Epidermal melanocyte (primary cell): ENCODE results near the gene CFAP97.
"Not testable (repeated sequence)": the region's sequence is repeated elsewhere in the genome, so short reads cannot be mapped to it uniquely, and the experiment has no call there.

Source experiments
- DNase-seq: peaks from one replicate; pipeline ENCODE4 v3.0.0; 2011; ENCODE audit warnings: low spot score; ENCODE audit not compliant: insufficient read length

CFAP97 gene

GRCh38 chr4:185222598-185222997, 18.8 kb upstream of the CFAP97 start:
- no peak for DNase-seq

DNA sequence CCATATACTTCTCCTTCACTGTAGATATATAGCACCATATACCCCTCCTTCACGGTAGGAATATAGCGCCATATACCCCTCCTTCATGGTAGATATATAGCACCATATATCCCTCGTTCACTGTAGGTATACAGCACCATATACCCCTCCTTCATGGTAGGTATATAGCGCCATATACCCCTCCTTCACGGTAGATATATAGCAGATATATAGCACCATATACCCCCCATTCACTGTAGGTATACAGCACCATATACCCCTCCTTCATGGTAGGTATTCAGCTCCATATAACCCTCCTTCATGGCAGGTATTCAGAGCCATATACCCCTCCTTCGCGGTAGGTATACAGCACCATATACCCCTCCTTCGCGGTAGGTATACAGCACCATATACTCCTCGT, 18.1 kb upstream of the CFAP97 start:
- DNase-seq, result no peak

DNA sequence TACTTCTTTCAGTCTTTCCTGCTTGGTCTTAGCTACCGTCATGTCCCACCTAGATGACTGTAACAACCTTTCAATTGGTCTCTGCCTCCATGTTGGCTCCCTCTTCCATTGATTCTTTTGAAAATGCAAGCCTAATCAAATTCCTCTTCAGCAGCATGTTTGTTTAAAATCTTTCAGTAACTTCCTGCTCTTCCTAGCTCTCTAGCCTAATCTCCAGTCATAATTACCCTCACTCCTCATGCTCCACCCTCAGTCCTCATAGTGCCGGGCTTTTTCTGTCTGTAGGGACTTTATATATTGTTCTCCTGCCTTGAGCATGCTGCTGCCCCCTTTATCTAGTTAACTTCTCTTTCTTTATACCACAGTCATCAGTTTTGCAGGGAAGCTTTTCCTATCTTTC, 17.7 kb upstream of the CFAP97 start:
- no peak for DNase-seq

- DNase-seq, result no peak
Measured at GRCh38 chr4:185219551-185220344, 15.9 kb upstream of the CFAP97 start.

DNA sequence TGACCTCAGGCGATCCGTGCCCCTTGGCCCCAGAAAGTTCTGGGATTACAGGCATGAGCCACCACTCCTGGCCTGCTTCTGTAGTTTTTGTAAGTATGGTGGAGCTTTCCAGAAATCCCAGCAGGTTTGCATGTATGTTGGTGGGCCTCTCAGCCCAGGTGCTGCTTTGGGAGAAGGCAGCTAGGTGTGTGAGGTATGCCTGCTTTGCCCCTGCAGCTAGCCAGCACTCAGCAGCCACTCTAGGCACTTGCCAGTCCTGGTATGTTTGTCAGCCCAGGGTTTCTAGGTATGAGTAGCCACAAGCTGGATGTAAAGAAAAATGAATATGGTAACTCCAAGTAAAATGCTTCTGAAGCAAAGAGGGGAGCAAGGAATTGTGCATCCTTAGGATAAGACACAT, 14.5 kb upstream of the CFAP97 start:
- no peak for DNase-seq

DNA sequence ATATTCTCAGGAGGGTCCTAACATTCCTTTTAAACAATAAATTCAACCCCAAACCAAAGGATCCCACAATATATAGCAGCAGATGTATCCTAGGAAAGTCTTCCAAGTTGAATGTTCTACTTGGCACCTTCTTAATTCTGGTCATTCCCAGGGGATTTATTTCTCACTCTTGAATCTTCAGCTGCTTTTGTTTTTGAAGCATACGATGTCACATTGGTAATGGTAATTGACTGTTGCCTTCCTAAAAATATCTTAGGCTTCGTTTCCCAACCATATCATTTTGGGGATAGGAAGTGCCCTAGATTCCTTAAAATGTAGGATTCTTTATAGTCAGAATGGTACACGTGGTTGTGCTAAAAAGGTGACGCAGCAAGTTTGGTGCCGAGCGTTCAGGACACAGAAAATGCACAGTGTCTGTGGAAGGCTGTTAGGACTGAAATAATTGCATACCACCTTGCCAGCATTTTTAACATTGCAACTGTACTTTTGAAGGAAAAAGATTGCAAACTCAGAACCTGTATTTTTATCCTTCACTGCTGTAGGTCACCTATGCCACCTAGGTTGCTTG, 13.7 kb upstream of the CFAP97 start:
- no peak for DNase-seq

DNA sequence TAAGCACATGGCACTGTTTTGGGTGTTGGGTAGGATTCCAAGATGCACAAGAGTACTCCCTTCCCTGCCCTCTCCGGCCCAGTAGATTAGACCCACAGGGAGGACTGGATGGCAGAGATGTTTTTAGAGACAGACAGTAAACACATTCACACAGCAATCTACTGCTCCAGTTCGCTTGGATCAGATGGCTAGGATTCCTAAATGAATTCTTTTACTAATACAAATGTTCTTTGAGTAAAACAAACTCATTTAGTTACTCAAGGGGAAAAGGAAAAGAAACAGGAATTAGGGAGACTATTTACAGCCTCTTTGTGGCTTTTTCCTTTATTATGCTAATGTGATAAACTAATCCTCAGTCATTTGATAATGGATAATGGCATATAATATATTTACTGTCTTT, 11.5 kb upstream of the CFAP97 start:
- peak; percentile 61 for DNase-seq

DNA sequence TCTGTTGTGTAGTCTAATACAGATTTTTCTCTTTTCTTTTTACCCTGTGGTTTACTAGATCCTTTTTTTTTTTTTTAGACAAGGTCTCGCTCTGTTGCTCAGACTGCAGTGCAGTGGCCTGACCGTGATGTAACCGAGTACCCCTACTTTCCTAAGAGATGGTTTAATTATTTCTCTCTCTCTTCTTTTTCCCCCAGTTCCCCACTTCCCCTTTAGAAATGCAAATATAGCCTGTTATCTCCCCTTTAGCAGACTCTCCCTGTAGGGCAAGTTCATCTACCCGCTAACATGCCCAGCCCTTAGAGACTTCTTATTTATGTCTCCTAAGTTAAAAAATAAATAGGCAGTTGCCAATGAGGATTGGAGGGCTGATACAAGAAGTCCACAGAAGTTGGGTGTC, 10.1 kb upstream of the CFAP97 start:
- DNase-seq, result no peak

GRCh38 chr4:185212581-185212980, 8.8 kb upstream of the CFAP97 start:
- DNase-seq, result no peak

DNA sequence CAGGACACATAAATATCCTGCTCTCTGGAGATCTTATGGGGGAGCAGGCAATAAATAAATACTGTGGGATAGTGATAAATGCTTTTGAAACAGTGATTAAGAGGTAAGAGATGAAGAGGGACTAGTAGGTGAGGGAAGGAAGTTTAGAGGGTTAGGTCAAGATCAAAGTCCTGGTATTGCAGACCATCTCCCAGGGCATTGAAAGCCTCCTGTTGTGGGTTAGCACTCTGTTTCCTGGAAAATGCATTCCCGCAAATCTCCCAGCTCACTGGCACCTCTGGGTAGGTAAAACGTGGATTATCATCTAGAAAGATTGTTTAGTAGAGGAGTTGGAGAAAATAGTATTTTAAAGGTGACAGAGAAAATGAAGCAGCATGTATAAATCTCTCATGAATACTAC, 7.8 kb upstream of the CFAP97 start:
- DNase-seq, result no peak

DNA sequence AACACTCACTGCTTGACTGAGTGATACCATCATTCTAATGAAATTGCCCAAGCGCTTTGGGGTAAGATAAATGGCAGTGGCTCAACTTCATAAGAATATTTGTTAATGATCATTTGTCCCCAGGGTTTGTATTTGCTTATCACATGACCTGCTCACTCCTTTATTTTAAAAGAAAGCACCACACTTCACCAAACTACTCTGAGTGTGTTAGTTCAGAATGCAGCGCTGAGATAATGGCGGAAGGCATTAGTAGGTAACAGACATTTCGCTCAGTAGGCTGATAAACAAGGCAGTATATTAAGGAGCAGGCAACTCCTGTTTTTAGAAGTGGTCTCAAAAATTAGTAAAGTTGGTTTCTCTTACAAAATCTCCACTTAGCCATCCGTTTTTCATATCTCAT, 7.2 kb upstream of the CFAP97 start:
- no peak for DNase-seq

GRCh38 chr4:185210102-185210981, 6.5 kb upstream of the CFAP97 start:
- DNase-seq, result peak; percentile 24

GRCh38 chr4:185209852-185210101, 6.0 kb upstream of the CFAP97 start:
- DNase-seq, result not testable (repeated sequence)

- DNase-seq, result peak; percentile 54
Measured at GRCh38 chr4:185209031-185209851, 5.4 kb upstream of the CFAP97 start, which contains the start of gene SNX25. SNX25 (plus strand) TSS chr4:185209598; CDS start chr4:185209827, 229 bp downstream.

- DNase-seq, result no peak
Measured at GRCh38 chr4:185207466-185207865, 3.7 kb upstream of the CFAP97 start.

DNA sequence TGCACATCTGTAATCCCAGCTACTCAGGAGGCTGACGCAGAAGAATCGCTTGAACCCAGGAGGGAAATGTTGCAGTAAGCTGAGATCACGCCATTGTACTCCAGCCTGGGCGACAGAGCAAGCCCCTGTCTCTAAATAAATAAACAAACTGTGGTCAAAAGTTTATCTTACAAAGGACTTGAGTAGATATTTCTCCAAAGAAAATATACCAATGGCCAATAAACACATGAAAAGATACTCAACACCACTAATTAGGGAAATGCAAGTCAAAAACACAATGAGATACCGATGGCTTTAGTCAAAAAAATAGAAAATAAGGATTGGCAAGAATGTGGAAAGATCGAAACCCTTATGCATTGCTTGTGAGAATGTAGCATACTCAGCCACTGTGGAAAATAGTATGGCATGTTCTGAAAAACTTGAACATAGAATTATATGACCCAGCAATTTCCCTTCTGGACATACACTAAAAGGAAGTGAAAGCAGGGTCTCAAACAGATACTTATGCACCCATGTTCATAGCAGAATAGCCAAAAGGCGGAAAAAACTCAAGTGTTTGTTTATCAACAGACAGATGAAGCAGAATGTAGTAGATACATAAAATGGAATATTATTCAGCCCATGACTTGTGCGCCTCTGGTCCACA, 2.0 kb upstream of the CFAP97 start:
- no peak for DNase-seq

GRCh38 chr4:185205073-185205472, 1.3 kb upstream of the CFAP97 start:
- not testable (repeated sequence) for DNase-seq

DNA sequence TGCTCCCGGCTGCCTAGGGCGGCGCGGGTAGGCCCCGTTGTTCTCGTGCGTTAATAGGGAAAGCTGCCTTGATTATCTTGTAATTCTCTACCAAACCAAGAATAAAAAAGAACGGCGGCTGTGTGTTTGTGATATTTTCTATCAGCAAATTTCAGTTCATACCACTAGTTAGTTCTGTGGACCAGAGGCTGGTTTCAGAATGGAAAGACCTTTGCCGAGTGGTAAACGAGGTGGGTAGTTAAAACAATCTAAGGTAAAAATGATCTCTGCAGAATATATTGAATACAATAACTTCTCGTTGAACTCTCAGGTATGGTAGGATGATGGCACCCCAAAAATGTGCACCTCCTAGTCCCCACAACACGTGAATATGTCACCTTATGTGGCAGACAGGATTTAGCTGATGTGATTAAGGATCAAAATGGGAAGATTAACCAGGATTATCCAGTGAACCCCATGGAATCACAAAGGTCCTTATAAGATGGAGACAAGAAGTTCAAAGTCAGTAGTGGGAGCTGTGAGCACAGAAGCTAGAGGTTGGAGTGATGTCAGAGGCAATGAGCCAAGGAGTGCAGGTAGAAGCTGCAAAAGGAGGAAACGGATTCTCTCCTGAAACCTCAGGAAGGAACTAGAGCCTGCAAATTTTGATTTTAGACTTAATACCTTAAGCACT, 574 bp upstream of the CFAP97 start:
- DNase-seq, result no peak

GRCh38 chr4:185202984-185203485, 765 bp downstream of the CFAP97 start:
- no peak for DNase-seq
